Measurements from ENCODE around the gene CD44.
"Not testable (repeated sequence)": the region's sequence is repeated elsewhere in the genome, so short reads cannot be mapped to it uniquely, and the experiment has no call there.

- TF ChIP-seq CTCF (IDR thresholded peaks at IDR 0.05; ENCODE audit: insufficient read depth, low read length, poor library complexity, severe bottlenecking); EZH2phosphoT487 (conservative IDR thresholded peaks at IDR 0.05; ENCODE audit: low read length): not testable (repeated sequence)
Observed at GRCh38 chr11:35090991-35091390, 48.0 kb upstream of the CD44 start.

Data from SU-DHL-6 (cell line).